ENCODE measurements around the gene DDX27. TPM values are rescaled to one million over a fixed set of nuclear protein-coding genes. Genes with fewer than 3 reads are reported as not detected.

DDX27 gene
- total RNA-seq, 4 donors from 2014 or later, result 30.4 to 45.8 (median 38.2) TPM

GRCh38 chr20:49276961-49277785 lies 58.0 kb downstream of the DDX27 start:
- Histone ChIP-seq H3K36me3 (peaks cover 30 to 39% of the 10 kb centered on the region in 2 donors), H3K27ac (peak overlapping the region; percentile 94 to 99 (median 98)), H3K4me3 (replicated peaks in 1 of 3) (peak overlapping the region; percentile 27 to 88 (median 86)), H3K9me3 (no peaks in the 10 kb centered on the region), H3K27me3 (no peaks in the 10 kb centered on the region), H3K4me1 (peaks cover 29 to 40% of the 10 kb centered on the region in 2 donors)
- DNase-seq, result peak in 1 of 2 donors; percentile 30
- WGBS, 2 donors, result 5 to 7% methylated on average over 31 of the region's 31 CpGs
- intact Hi-C loops (cut with DNase I), result loop anchor here (5.0 kb wide), 1 partner anchor 90 kb away; the partner anchor contains the start of gene STAU1
- no peak for TF ChIP-seq POLR2A (IDR thresholded peaks at IDR 0.05)
- TF ChIP-seq CTCF (IDR thresholded peaks at IDR 0.05), result no peak

- TF ChIP-seq CTCF (IDR thresholded peaks at IDR 0.05), result no peak
- peak in 1 of 2 donors; percentile 70 for TF ChIP-seq POLR2A (IDR thresholded peaks at IDR 0.05)
- intact Hi-C loops (cut with DNase I), result loop anchor here (5.0 kb wide), 1 partner anchor 90 kb away; the partner anchor contains the start of gene STAU1
- whole genome bisulfite sequencing, 2 donors, result 0 to 2% methylated on average over 3 to 21 of the region's 22 CpGs
These were observed 58.5 kb downstream of the DDX27 start for GRCh38 chr20:49277786-49278035.

GRCh38 chr20:49278036-49278817 lies 59.0 kb downstream of the DDX27 start, which contains the start of gene ZNFX1:
Gene ZNFX1 (minus strand): TSS chr20:49278057. CDS start chr20:49275839, 2,218 bp downstream.
- peak within 1 kb of the TSS; percentile 94 to 99 (median 98) for H3K27ac ChIP-seq
- peaks cover 31 to 40% of the 10 kb centered on the region in 2 donors for H3K4me1 ChIP-seq
- WGBS, 2 donors, result 0 to 1% methylated on average over 19 to 31 of the region's 80 CpGs
- no peaks in the 10 kb centered on the region for H3K9me3 ChIP-seq
- intact Hi-C loops (cut with DNase I), result loop anchor here (5.0 kb wide), 1 partner anchor 91 kb away; the partner anchor contains the start of gene STAU1
- no peak for TF ChIP-seq CTCF (IDR thresholded peaks at IDR 0.05)
- peak; percentile 97 to 99 for TF ChIP-seq POLR2A (IDR thresholded peaks at IDR 0.05)
- DNase-seq, result peak; percentile 99
- peaks cover 40 to 46% of the 10 kb centered on the region in 2 donors for H3K36me3 ChIP-seq
- peak within 1 kb of the TSS; percentile 65 to 88 (median 86) for H3K4me3 ChIP-seq (replicated peaks in 1 of 3)
- H3K27me3 ChIP-seq, result no peaks in the 10 kb centered on the region

More at GRCh38 chr20:49277786-49278035, 58.5 kb downstream of the DDX27 start:
- Histone ChIP-seq H3K4me1 (peaks cover 29 to 40% of the 10 kb centered on the region in 2 donors), H3K4me3 (replicated peaks in 1 of 3) (peak overlapping the region; percentile 27 to 88 (median 86)), H3K9me3 (no peaks in the 10 kb centered on the region), H3K36me3 (peaks cover 35 to 44% of the 10 kb centered on the region in 2 donors), H3K27ac (peak overlapping the region; percentile 94 to 99 (median 98)), H3K27me3 (no peaks in the 10 kb centered on the region)
- DNase-seq, result no peak

- DNase-seq, result peak in 1 of 2 donors; percentile 10
- Histone ChIP-seq H3K4me1 (peaks cover 39 to 40% of the 10 kb centered on the region in 2 donors), H3K4me3 (replicated peaks in 1 of 3) (peak overlapping the region; percentile 26 to 88 (median 65)), H3K9me3 (no peaks in the 10 kb centered on the region), H3K27me3 (no peaks in the 10 kb centered on the region), H3K36me3 (peaks cover 37 to 48% of the 10 kb centered on the region in 2 donors), H3K27ac (peak overlapping the region; percentile 94 to 99 (median 98))
- intact Hi-C loops (cut with DNase I), result loop anchor here (5.0 kb wide), 1 partner anchor 92 kb away; the partner anchor contains the start of gene STAU1
- no peak for TF ChIP-seq POLR2A (IDR thresholded peaks at IDR 0.05)
- no peak for TF ChIP-seq CTCF (IDR thresholded peaks at IDR 0.05)
- WGBS, 2 donors, result 12 to 13% methylated on average over 33 of the region's 33 CpGs
These were observed 59.8 kb downstream of the DDX27 start for GRCh38 chr20:49278818-49279676.
